Right lobe of liver (tissue), 4 donors: ENCODE results near the gene MED19.

Source experiments
- CTCF ChIP-seq, 4 donors: fragments of 200-600 bp in 3 of 4; fragments of 450-650 bp in 1 of 4; IDR thresholded peaks; one replicate each; pipeline versions ENCODE4 v1.5.1 to v1.8.0; 2016 to 2022; ENCODE audit warnings: antibody characterized with exemption in 4 of 4, mild to moderate bottlenecking in 2 of 4
- POLR2A ChIP-seq: fragments of 450-650 bp; IDR thresholded peaks from one replicate; pipeline ENCODE4 v1.6.1; 2017; ENCODE audit warnings: antibody characterized with exemption, mild to moderate bottlenecking
- donor health status: DM: no; HTN: no; CAD: no.
- donor health status: DM: no; HTN: no; CAD: no.
- donor health status: DM: no; HTN: yes; CAD: no.

- TF ChIP-seq POLR2A: no peak
- no peak for TF ChIP-seq CTCF (IDR thresholded peaks at IDR 0.05)
Observed at GRCh38 chr11:57659669-57660068, 52.3 kb downstream of the MED19 start.
